ENCODE measurements around the gene CD40.

GRCh38 chr20:46167080-46167479 lies 49.0 kb downstream of the CD40 start:
- TF ChIP-seq POLR2A (IDR thresholded peaks at IDR 0.05), result no peak
- TF ChIP-seq CTCF (IDR thresholded peaks at IDR 0.05), result no peak

All from breast epithelium (tissue), 3 donors.